ENCODE results near the gene ADM5.

Gene ADM5

GRCh38 chr19:49658566-49659442 lies 30.6 kb upstream of the ADM5 start:
- no peak for DNase-seq

- no peak for DNase-seq
Measured at GRCh38 chr19:49660338-49660961, 28.9 kb upstream of the ADM5 start.

- DNase-seq, result no peak
Measured at GRCh38 chr19:49662011-49662410, 27.4 kb upstream of the ADM5 start.

GRCh38 chr19:49663224-49663623 lies 26.2 kb upstream of the ADM5 start:
- DNase-seq, result no peak

- DNase-seq, result no peak
Measured at GRCh38 chr19:49664171-49665035, 25.0 kb upstream of the ADM5 start.

- no peak for DNase-seq
Measured at GRCh38 chr19:49665036-49665350, 24.4 kb upstream of the ADM5 start.

- DNase-seq, result no peak
Measured at GRCh38 chr19:49665351-49666119, 23.9 kb upstream of the ADM5 start, which contains the start of the genes BCL2L12 and IRF3. Gene BCL2L12, plus strand, starts transcription at chr19:49665933. Its CDS starts 760 bp downstream, at chr19:49666693. Gene IRF3, minus strand, starts transcription at chr19:49665857. Its CDS starts 1,019 bp downstream, at chr19:49664838.

GRCh38 chr19:49666120-49666444 lies 23.3 kb upstream of the ADM5 start:
- no peak for DNase-seq

- no peak for DNase-seq
Measured at GRCh38 chr19:49667473-49667872, 21.9 kb upstream of the ADM5 start.

GRCh38 chr19:49669516-49669915 lies 19.9 kb upstream of the ADM5 start:
- DNase-seq, result no peak

GRCh38 chr19:49672131-49672919 lies 17.1 kb upstream of the ADM5 start:
- DNase-seq, result no peak

GRCh38 chr19:49676136-49676783 lies 13.1 kb upstream of the ADM5 start:
- no peak for DNase-seq

GRCh38 chr19:49676784-49677230 lies 12.6 kb upstream of the ADM5 start:
- peak; percentile 100 for DNase-seq

- no peak for DNase-seq
Measured at GRCh38 chr19:49677231-49677900, 12.0 kb upstream of the ADM5 start, which contains the start of gene PRMT1. Gene PRMT1, plus strand, starts transcription at chr19:49677271. Its CDS starts 10 bp downstream, at chr19:49677281.

GRCh38 chr19:49677901-49678674 lies 11.3 kb upstream of the ADM5 start:
- DNase-seq, result no peak

GRCh38 chr19:49678985-49679770 lies 10.2 kb upstream of the ADM5 start:
- DNase-seq, result no peak

GRCh38 chr19:49679771-49680413 lies 9.5 kb upstream of the ADM5 start:
- DNase-seq, result no peak

Measured in NCI-H1436 treated with DMSO at 0.1 percent for 48 hours (cell line).